Measurements from ENCODE around the gene IPO9.

DNA sequence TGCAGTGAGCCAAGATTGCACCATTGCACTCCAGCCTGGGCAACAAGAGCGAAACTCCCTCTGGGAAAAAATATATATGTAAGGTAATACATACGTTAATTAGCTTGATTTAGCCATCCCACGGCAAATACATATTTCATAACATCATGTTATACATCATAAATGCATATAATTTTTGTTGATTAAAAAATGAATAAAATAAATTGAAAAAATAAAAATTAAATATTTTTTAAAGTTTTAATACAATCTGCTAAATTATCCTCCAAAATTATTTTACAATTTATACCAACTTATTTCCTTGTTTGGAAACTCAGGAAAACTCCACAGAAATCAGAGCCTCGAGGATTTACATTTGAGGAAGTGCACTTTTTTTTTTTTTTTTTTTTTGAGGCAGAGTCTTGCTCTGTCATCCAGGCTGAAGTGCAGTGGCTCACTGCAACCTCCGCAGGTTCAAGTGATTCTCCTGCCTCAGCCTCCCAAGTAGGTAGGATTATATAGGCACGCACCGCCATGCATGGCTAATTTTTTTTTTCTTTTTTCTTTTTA lies 12.6 kb upstream of the IPO9 start:
- TF ChIP-seq, protein P1, sequence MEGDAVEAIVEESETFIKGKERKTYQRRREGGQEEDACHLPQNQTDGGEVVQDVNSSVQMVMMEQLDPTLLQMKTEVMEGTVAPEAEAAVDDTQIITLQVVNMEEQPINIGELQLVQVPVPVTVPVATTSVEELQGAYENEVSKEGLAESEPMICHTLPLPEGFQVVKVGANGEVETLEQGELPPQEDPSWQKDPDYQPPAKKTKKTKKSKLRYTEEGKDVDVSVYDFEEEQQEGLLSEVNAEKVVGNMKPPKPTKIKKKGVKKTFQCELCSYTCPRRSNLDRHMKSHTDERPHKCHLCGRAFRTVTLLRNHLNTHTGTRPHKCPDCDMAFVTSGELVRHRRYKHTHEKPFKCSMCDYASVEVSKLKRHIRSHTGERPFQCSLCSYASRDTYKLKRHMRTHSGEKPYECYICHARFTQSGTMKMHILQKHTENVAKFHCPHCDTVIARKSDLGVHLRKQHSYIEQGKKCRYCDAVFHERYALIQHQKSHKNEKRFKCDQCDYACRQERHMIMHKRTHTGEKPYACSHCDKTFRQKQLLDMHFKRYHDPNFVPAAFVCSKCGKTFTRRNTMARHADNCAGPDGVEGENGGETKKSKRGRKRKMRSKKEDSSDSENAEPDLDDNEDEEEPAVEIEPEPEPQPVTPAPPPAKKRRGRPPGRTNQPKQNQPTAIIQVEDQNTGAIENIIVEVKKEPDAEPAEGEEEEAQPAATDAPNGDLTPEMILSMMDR (IDR thresholded peaks at IDR 0.05): no peak
- TF ChIP-seq POLR2A (IDR thresholded peaks at IDR 0.05) (no peak), POLR2AphosphoS5 (IDR thresholded peaks at IDR 0.05; ENCODE audit: insufficient read depth in 1 of 2, low read depth in 1 of 2) (no peak)
